ENCODE results near the gene CFAP68. TPM values are rescaled to one million over a fixed set of nuclear protein-coding genes. Genes with fewer than 3 reads are reported as not detected.
A peak's percentile ranks its signal among the peaks of the same experiment; 100 is the strongest.

Gene CFAP68, protein sequence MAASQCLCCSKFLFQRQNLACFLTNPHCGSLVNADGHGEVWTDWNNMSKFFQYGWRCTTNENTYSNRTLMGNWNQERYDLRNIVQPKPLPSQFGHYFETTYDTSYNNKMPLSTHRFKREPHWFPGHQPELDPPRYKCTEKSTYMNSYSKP
- total RNA-seq = 10 to 100 TPM in 2 of 4 donors, 1 to 10 TPM in 2; 8.2 to 20.9 (median 9.8) TPM

GRCh38 chr11:111878849-111879636, at the start of gene CFAP68, which contains the start of gene FDXACB1:
CFAP68 (plus strand) TSS chr11:111879541; CDS start chr11:111879561, 20 bp downstream.
FDXACB1 (minus strand) TSS chr11:111879165; CDS start chr11:111879132, 33 bp downstream.
- Histone ChIP-seq H3K27ac (peak within 1 kb of the TSS; percentile 81 to 92 (median 88)), H3K27me3 (no peaks in the 10 kb centered on the region), H3K4me1 (peaks cover 8 to 19% of the 10 kb centered on the region in 2 donors), H3K36me3 (no peaks in the 10 kb centered on the region), H3K4me3 (peak within 1 kb of the TSS; percentile 58 to 75 (median 68)), H3K9me3 (no peaks in the 10 kb centered on the region)
- ATAC-seq = peak; percentile 92 to 93
- TF ChIP-seq CTCF (IDR thresholded peaks at IDR 0.05 in 4 of 5, conservative IDR thresholded peaks at IDR 0.05 in 1 of 5) (peak; percentile 97 to 99 (median 98)), POLR2A (IDR thresholded peaks at IDR 0.05) (peak; percentile 47 to 69)
- in situ Hi-C loops (cut with MboI; ENCODE audit: low sequenced_read_pairs in 4 of 4) (loop anchor here (5.0 to 10.0 kb wide), 6 partner anchors 33 to 206 kb away; partner anchors contain the start of genes CRYAB (in 1 of the 4), DIXDC1 (in 1 of the 4), HSPB2 (in 1 of the 4) and NKAPD1 (in 1 of the 4)), intact Hi-C loops (cut with DNase I; ENCODE audit: low total_unique reads) (loop anchor here (1.0 to 10.0 kb wide), 7 partner anchors 32 to 1436 kb away; partner anchors contain the start of genes CRYAB, SDHD, TIMM8B and TTC12)
- peak; percentile 97 to 98 for DNase-seq

DNA sequence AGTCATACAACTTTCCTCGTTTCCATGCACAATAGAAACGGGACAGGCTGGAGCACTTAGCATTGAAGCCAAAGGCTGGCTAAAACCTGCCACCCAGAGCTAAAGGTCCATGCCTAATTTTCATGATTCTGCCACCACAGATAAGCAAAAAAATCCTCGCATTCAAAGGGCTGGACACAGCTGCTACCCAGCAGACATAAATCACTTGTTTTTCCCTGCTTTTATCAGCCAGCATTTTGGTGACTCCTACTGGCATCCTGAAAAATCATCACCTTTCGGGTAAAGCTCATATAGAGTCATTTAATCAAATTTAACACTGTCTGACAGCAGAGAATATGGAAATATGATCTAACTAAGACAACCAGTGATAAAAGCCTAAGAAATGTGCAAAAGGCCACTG, 45.8 kb upstream of the CFAP68 start:
- H3K27ac ChIP-seq = peak overlapping the region in 1 of 4 donors; percentile 69
- H3K4me3 ChIP-seq = no peak overlapping the region
- ATAC-seq = no peak
- no peaks in the 10 kb centered on the region for H3K9me3 ChIP-seq
- peaks cover 0 to 4% of the 10 kb centered on the region in 2 donors for H3K36me3 ChIP-seq
- H3K4me1 ChIP-seq = peaks cover 29 to 44% of the 10 kb centered on the region in 2 donors
- DNase-seq = no peak
- intact Hi-C loops (cut with DNase I; ENCODE audit: low total_unique reads) = no loop called here
- in situ Hi-C loops (cut with MboI; ENCODE audit: low sequenced_read_pairs in 4 of 4) = no loop called here
- H3K27me3 ChIP-seq = no peaks in the 10 kb centered on the region
- TF ChIP-seq CTCF (IDR thresholded peaks at IDR 0.05 in 4 of 5, conservative IDR thresholded peaks at IDR 0.05 in 1 of 5) (no peak), POLR2A (IDR thresholded peaks at IDR 0.05) (no peak)

DNA sequence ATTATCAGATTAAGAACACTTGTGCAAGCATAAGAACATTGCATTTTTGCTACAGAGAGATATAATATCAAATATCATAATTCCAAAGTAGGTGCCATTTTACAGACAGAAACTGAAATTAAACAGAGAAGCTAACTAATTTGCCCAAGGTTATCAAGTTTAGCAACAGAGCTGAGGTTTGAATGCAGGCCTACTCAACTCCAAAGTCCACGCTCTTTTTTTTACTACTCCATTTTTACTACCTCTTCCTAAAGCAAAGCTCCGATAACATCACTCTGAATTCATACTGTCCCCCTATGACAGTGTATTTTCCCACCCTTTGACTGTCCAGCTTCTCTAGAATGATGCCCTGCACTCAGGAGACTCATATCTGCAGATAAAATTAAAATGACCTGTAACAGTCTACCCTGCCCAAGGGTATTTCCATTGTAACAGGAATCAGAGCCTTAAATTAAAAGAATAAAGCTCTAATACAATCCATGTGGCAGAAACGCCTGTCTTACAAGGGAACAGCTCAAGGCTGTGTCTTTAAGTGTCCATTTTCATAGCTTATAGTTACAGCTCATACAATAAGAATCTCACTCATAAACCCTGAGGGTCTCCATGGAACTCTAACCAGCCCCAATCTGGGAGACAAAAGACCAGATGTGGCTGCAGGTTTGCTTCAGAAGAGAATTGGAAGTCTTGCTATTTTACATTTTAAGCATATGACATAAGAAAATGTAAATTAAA, 44.7 kb upstream of the CFAP68 start:
- Histone ChIP-seq H3K27ac (peak overlapping the region; percentile 4 to 81 (median 72)), H3K36me3 (peaks cover 0 to 4% of the 10 kb centered on the region in 2 donors), H3K9me3 (no peaks in the 10 kb centered on the region), H3K4me1 (peaks cover 29 to 42% of the 10 kb centered on the region in 2 donors), H3K27me3 (no peaks in the 10 kb centered on the region), H3K4me3 (no peak overlapping the region)
- no peak for TF ChIP-seq POLR2A (IDR thresholded peaks at IDR 0.05)
- no peak for TF ChIP-seq CTCF (IDR thresholded peaks at IDR 0.05 in 4 of 5, conservative IDR thresholded peaks at IDR 0.05 in 1 of 5)
- intact Hi-C loops (cut with DNase I; ENCODE audit: low total_unique reads) (loop anchor here (5.0 kb wide), 1 partner anchor 47 kb away; no protein-coding TSS in a partner anchor), in situ Hi-C loops (cut with MboI; ENCODE audit: low sequenced_read_pairs in 4 of 4) (no loop called here)
- DNase-seq (no peak), ATAC-seq (no peak)

DNA sequence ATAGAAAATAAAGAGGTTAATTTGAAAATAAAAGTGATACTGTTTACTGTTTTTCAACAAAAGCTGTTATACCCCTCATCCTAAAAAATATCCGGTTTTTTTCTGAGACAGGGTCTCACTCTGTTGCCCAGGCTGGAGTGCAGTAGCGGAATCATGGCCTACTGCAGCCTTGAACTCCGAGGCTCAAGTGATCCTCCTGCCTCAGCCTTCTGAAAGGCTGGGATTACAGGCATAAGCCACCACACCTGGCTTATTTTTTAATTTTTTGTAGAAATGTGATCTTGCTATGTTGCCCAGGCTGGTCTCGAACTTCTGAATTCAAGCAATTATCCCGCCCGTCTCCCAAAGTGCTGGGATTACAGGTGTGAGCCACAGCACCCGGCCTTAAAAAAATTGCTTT, 43.7 kb upstream of the CFAP68 start:
- Histone ChIP-seq H3K36me3 (peaks cover 0 to 4% of the 10 kb centered on the region in 2 donors), H3K4me1 (peaks cover 34 to 52% of the 10 kb centered on the region in 2 donors), H3K27me3 (no peaks in the 10 kb centered on the region), H3K27ac (peak overlapping the region; percentile 69 to 81 (median 76)), H3K4me3 (no peak overlapping the region), H3K9me3 (no peaks in the 10 kb centered on the region)
- ATAC-seq (no peak), DNase-seq (no peak)
- TF ChIP-seq POLR2A (IDR thresholded peaks at IDR 0.05) = no peak
- no peak for TF ChIP-seq CTCF (IDR thresholded peaks at IDR 0.05 in 4 of 5, conservative IDR thresholded peaks at IDR 0.05 in 1 of 5)
- in situ Hi-C loops (cut with MboI; ENCODE audit: low sequenced_read_pairs in 4 of 4) = no loop called here
- intact Hi-C loops (cut with DNase I; ENCODE audit: low total_unique reads) = loop anchor here (5.0 kb wide), 1 partner anchor 48 kb away; no protein-coding TSS in a partner anchor
